CD4-positive, alpha-beta T cell treated with Interleukin-21 for 1 hour (primary cell): Measurements from ENCODE around the gene DKC1.
"Not testable (repeated sequence)": the region's sequence is repeated elsewhere in the genome, so short reads cannot be mapped to it uniquely, and the experiment has no call there.

Source experiments
- DNase-seq: peaks from one replicate; pipeline ENCODE4 v3.0.0-alpha.2; 2020

Gene DKC1

GRCh38 chrX:154821523-154821922 lies 58.9 kb downstream of the DKC1 start:
- DNase-seq: no peak

GRCh38 chrX:154822029-154822428 lies 59.4 kb downstream of the DKC1 start:
- no peak for DNase-seq

GRCh38 chrX:154824638-154825037 lies 62.0 kb downstream of the DKC1 start:
- DNase-seq: no peak

- not testable (repeated sequence) for DNase-seq
These were observed 62.9 kb downstream of the DKC1 start for GRCh38 chrX:154825586-154825985.
